Nephron (organoid): ENCODE results near the gene FSTL5.
A peak's percentile ranks its signal among the peaks of the same experiment; 100 is the strongest.

Experiments used
- H3K27ac Mint-ChIP-seq, 3 experiments: 2 replicates each; pipeline ENCODE4 v1.8.0; 2020; ENCODE audit warnings: mixed read lengths in 3 of 3, mild to moderate bottlenecking in 2 of 3, moderate library complexity in 1 of 3
- H3K27me3 Mint-ChIP-seq: 2 replicates; pipeline ENCODE4 v1.8.0; 2021; ENCODE audit warnings: low read depth, mild to moderate bottlenecking, moderate library complexity, mixed read lengths
- H3K36me3 Mint-ChIP-seq: 2 replicates; pipeline ENCODE4 v1.8.0; 2020; ENCODE audit warnings: low read depth, mixed read lengths
- H3K4me1 Mint-ChIP-seq: 2 replicates; pipeline ENCODE4 v1.8.0; 2020; ENCODE audit warnings: mixed read lengths
- H3K4me3 Mint-ChIP-seq, 3 experiments: 2 replicates each; pipeline ENCODE4 v1.8.0; 2020; ENCODE audit warnings: mild to moderate bottlenecking in 3 of 3, mixed read lengths in 3 of 3, moderate library complexity in 2 of 3
- H3K9me3 Mint-ChIP-seq: 2 replicates; pipeline ENCODE4 v1.8.0; 2020; ENCODE audit warnings: mixed read lengths
- TF ChIP-seq, protein P1 (sequence below), 3 experiments: fragments of 200-600 bp; sonication (generic); IDR thresholded peaks; one replicate each; pipeline ENCODE4 v1.5.0; 2021; ENCODE audit warnings: antibody characterized with exemption in 3 of 3; ENCODE audit not compliant: unreplicated experiment in 3 of 3

FSTL5 gene

DNA sequence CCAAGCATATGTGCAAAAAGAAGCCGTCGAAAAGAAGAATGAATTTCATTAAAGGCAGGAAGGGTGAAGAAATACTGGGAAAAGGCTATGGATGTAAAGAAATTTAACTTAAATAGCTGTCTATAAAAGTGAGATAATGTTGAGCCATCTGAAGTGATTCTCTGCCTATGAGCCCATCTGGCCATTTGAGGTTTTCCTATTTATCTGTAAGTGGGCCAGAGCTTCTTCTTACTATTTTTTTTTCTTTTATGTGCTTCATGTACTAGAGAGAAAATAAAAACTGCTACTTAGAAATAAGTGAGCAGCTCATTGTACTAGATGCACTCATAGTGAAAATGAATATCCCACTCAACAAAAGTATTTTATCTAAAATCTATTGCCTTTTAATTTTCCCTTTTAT, 725.7 kb downstream of the FSTL5 start:
- peaks cover 6% of the 10 kb centered on the region for H3K9me3 Mint-ChIP-seq

DNA sequence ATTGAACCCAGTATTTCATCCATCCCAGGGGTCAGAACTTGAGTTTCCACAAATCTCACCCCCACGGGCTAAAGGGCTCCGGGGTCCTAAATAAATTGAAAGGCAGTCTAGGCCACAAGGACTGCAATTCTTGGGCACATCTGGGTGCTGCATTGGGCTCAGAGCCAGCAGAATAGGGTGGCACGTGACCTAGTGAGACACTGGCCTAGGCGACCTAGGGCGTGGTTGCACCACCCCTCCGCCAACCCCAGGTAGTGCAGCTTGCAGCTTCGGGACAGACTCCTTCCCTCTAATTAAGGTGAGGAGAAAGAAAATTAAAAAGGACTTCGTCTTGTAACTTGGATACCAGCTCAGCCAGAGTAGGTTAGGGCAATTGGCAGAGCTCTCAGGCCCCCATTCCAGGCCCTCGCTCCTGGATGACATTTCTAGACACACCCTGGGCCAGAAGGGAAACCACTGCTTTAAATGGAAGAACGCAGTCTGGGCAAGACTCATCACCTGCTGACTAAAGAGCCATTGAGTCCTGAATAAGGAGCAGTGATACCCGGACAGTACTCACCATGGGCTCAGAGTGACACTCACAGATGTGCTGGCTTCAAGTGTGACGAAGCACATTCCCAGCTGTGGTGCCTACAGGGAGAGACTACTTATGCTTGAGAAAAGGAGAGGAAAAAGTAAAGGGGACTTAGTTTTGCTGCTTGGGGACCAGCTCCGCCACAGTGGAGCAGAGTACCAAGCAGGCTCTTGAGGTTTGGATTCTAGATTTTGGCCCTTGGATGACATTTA, 735.4 kb downstream of the FSTL5 start:
- Mint-ChIP-seq H3K9me3 (peaks cover 21% of the 10 kb centered on the region), H3K27me3 (no peaks in the 10 kb centered on the region), H3K4me1 (no peaks in the 10 kb centered on the region), H3K4me3 (no peak overlapping the region), H3K27ac (no peak overlapping the region), H3K36me3 (no peaks in the 10 kb centered on the region)
- TF ChIP-seq, protein P1, sequence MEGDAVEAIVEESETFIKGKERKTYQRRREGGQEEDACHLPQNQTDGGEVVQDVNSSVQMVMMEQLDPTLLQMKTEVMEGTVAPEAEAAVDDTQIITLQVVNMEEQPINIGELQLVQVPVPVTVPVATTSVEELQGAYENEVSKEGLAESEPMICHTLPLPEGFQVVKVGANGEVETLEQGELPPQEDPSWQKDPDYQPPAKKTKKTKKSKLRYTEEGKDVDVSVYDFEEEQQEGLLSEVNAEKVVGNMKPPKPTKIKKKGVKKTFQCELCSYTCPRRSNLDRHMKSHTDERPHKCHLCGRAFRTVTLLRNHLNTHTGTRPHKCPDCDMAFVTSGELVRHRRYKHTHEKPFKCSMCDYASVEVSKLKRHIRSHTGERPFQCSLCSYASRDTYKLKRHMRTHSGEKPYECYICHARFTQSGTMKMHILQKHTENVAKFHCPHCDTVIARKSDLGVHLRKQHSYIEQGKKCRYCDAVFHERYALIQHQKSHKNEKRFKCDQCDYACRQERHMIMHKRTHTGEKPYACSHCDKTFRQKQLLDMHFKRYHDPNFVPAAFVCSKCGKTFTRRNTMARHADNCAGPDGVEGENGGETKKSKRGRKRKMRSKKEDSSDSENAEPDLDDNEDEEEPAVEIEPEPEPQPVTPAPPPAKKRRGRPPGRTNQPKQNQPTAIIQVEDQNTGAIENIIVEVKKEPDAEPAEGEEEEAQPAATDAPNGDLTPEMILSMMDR (IDR thresholded peaks at IDR 0.05; ENCODE audit: unreplicated experiment in 3 of 3), result no peak

More for the DNA sequence above, 725.7 kb downstream of the FSTL5 start:
- no peaks in the 10 kb centered on the region for H3K36me3 Mint-ChIP-seq
- H3K27me3 Mint-ChIP-seq, result no peaks in the 10 kb centered on the region
- no peaks in the 10 kb centered on the region for H3K4me1 Mint-ChIP-seq
- no peak overlapping the region for H3K4me3 Mint-ChIP-seq
- no peak overlapping the region for H3K27ac Mint-ChIP-seq
- TF ChIP-seq, protein P1 (IDR thresholded peaks at IDR 0.05; ENCODE audit: unreplicated experiment in 3 of 3), result no peak

DNA sequence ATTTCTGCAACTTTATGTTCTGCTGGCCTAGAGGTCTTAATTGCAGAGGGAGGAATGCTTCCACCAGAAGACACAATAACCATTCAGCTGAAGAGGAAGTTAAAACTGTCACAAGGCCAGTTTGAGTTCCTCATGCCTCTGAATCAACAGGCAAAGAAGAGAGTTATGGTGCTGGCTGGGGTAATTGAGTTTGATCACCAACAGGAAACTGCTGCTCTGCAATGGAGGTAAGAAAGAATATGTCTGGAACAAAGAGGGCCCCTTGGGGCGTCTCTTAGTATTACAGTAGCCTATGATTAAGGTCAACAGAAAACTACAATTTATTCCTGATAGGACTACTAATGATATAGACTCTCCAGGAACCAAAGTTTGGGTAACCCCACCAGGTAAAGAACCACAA, 744.0 kb downstream of the FSTL5 start:
- H3K27ac Mint-ChIP-seq, result no peak overlapping the region
- H3K27me3 Mint-ChIP-seq, result no peaks in the 10 kb centered on the region
- TF ChIP-seq, protein P1 (IDR thresholded peaks at IDR 0.05; ENCODE audit: unreplicated experiment in 3 of 3), result peak in 1 of 3 experiments; percentile 35
- H3K4me3 Mint-ChIP-seq, result no peak overlapping the region
- no peaks in the 10 kb centered on the region for H3K9me3 Mint-ChIP-seq
- no peaks in the 10 kb centered on the region for H3K4me1 Mint-ChIP-seq
- H3K36me3 Mint-ChIP-seq, result no peaks in the 10 kb centered on the region

DNA sequence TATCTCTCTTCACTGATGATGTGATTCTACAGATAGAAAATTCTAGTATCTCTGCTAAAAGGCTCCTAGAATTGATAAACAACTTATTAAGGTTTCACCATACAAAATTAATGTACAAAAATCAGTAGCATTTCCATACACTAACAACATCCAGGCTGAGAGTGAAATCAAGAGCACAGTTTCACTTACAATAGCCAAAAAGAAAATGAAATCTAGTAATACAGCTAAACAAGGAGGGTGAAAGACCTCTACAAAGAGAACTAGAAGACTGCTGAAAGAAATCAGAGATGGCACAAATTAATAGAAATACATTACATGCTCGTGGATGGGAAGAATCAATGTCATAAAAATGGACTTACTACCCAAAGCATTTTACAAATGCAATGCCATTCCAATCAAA, 751.9 kb downstream of the FSTL5 start:
- H3K27ac Mint-ChIP-seq, result no peak overlapping the region
- H3K27me3 Mint-ChIP-seq, result no peaks in the 10 kb centered on the region
- TF ChIP-seq, protein P1 (IDR thresholded peaks at IDR 0.05; ENCODE audit: unreplicated experiment in 3 of 3), result no peak
- H3K9me3 Mint-ChIP-seq, result peaks cover 17% of the 10 kb centered on the region
- no peak overlapping the region for H3K4me3 Mint-ChIP-seq
- no peaks in the 10 kb centered on the region for H3K4me1 Mint-ChIP-seq
- no peaks in the 10 kb centered on the region for H3K36me3 Mint-ChIP-seq

DNA sequence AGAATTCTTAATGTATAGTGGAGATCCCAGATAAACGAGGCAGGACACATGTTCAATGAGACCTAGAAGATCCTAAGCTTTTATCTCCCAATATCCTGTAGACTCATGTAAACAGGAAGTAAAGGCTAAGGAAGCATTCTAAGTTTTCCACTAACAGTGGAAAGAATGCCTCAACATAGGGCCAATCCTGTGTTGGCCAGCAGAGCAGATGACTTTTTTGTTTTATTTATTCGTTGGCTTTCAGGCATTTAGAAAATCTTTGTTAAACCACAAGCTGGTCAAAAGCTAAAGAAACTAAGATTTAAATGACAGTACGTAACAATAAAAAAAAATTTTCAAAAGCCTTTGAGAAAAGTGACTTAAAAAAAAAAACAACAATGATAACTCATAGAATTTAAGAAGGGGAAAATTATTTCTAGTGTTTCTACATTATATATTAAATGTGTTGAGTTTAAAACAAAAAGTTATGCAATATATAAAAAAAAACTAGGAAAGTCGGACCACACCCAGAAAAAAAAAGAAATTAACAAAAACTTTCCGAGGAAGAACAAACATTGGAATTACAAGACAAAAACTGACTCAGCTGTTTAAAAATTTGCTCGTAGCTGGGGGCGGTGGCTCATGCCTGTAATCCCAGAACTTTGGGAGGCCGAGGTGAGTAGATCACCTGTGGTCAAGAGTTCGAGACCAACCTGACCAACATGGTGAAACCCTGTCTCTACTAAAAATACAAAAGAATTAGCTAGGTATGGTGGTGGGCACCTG, 759.3 kb downstream of the FSTL5 start:
- TF ChIP-seq, protein P1 (IDR thresholded peaks at IDR 0.05; ENCODE audit: unreplicated experiment in 3 of 3), result no peak
- no peaks in the 10 kb centered on the region for H3K36me3 Mint-ChIP-seq
- no peak overlapping the region for H3K4me3 Mint-ChIP-seq
- H3K27me3 Mint-ChIP-seq, result no peaks in the 10 kb centered on the region
- peaks cover 20% of the 10 kb centered on the region for H3K9me3 Mint-ChIP-seq
- H3K4me1 Mint-ChIP-seq, result no peaks in the 10 kb centered on the region
- no peak overlapping the region for H3K27ac Mint-ChIP-seq
